Ectodermal cell (in vitro differentiated cells): ENCODE measurements around the gene TRIM24.

Experiments used
- H3K27ac ChIP-seq: 2 replicates; pipeline ENCODE4 v1.7.0; 2013; ENCODE audit warnings: mild to moderate bottlenecking, low read depth, low read length; ENCODE audit not compliant: insufficient read depth, poor library complexity, severe bottlenecking
- H3K27me3 ChIP-seq: 2 replicates; pipeline ENCODE4 v1.7.0; 2013; ENCODE audit warnings: mild to moderate bottlenecking, low read length; ENCODE audit not compliant: insufficient read depth, control insufficient read depth, poor library complexity, severe bottlenecking
- H3K36me3 ChIP-seq: one replicate; pipeline ENCODE4 v1.7.0; 2013; ENCODE audit warnings: low read length; ENCODE audit not compliant: control insufficient read depth, insufficient read depth
- H3K4me1 ChIP-seq: one replicate; pipeline ENCODE4 v1.7.0; 2013; ENCODE audit warnings: low read length; ENCODE audit not compliant: control insufficient read depth, insufficient read depth
- H3K4me3 ChIP-seq: 2 replicates; pipeline ENCODE4 v1.7.0; 2013; ENCODE audit warnings: low read depth, low read length, control low read depth; ENCODE audit not compliant: insufficient read depth
- H3K9me3 ChIP-seq: 2 replicates; pipeline ENCODE4 v1.7.0; 2013; ENCODE audit warnings: mild to moderate bottlenecking, low read length, moderate library complexity; ENCODE audit not compliant: control insufficient read depth
- WGBS, 2 experiments: methylation state at CpG; one replicate each; pipeline ENCODE4 v1.1.7; 2013; ENCODE audit warnings: missing lambda C conversion rate in 2 of 2; 5-methylcytosine and 5-hydroxymethylcytosine counted together

The TRIM24 gene

DNA sequence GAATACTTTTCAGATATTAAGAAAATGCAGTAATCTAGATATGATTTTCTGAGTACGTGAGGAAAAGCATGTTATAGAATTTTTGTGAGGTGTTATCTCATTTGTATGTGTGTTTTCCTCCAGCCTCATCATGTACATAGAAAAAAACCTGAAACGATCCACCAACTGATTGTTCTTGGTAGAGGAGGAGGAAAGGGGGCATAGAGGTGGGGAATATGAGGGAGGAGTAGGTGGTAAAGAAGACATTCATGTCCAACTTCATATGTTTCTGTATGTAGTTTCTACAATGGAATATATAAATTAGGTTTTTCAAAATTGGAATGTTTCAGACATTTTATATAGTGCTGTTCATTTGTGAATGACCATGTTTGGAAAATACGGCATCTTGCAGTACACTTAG lies 109.4 kb downstream of the TRIM24 start:
- Histone ChIP-seq H3K9me3 (no peaks in the 10 kb centered on the region), H3K27ac (no peak overlapping the region), H3K4me3 (no peak overlapping the region), H3K4me1 (no peaks in the 10 kb centered on the region), H3K27me3 (no peaks in the 10 kb centered on the region), H3K36me3 (peaks cover 56% of the 10 kb centered on the region)
- WGBS, 2 experiments, result 93 to 100% methylated on average over 2 to 3 of the region's 3 CpGs

DNA sequence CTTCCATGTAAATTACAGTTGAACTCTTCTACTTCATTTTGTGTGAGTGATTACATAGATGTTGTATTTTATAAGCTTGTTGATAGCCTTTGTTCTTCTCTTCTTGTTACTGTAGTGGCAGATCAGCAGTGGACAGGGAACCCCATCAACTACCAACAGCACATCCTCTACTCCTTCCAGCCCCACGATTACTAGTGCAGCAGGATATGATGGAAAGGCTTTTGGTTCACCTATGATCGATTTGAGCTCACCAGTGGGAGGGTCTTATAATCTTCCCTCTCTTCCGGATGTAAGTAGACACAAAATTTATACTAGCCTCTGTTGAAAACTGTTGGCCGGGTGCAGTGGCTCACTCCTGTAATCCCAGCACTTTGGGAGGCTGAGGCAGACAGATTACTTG lies 110.7 kb downstream of the TRIM24 start:
- Histone ChIP-seq H3K27ac (no peak overlapping the region), H3K4me3 (no peak overlapping the region), H3K27me3 (no peaks in the 10 kb centered on the region), H3K9me3 (no peaks in the 10 kb centered on the region), H3K36me3 (peaks cover 43% of the 10 kb centered on the region), H3K4me1 (no peaks in the 10 kb centered on the region)
- 92 to 95% methylated on average over 4 of the region's 4 CpGs for WGBS, 2 experiments

DNA sequence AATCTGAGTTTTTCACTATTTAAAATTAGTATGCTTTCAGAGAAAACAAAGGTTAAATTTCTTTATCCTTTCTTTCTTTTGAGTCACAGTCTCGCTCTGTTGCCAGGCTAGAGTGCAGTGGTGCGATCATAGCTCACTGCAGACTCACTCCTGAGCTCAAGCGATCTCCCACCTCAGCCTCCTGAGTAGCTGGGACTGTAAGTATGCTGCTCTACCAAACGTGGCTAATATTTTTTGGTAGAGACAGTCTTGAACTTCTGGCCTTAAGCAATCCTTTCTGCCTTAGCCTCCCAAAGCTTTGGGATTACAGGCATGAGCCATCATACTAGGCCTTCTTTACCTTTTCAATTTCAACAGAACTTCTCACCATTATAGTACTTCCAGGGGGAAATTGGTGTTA lies 113.7 kb downstream of the TRIM24 start:
- no peaks in the 10 kb centered on the region for H3K27me3 ChIP-seq
- peaks cover 26% of the 10 kb centered on the region for H3K36me3 ChIP-seq
- no peaks in the 10 kb centered on the region for H3K4me1 ChIP-seq
- no peak overlapping the region for H3K27ac ChIP-seq
- 77 to 78% methylated on average over 4 of the region's 4 CpGs for WGBS, 2 experiments
- H3K4me3 ChIP-seq, result no peak overlapping the region
- no peaks in the 10 kb centered on the region for H3K9me3 ChIP-seq

DNA sequence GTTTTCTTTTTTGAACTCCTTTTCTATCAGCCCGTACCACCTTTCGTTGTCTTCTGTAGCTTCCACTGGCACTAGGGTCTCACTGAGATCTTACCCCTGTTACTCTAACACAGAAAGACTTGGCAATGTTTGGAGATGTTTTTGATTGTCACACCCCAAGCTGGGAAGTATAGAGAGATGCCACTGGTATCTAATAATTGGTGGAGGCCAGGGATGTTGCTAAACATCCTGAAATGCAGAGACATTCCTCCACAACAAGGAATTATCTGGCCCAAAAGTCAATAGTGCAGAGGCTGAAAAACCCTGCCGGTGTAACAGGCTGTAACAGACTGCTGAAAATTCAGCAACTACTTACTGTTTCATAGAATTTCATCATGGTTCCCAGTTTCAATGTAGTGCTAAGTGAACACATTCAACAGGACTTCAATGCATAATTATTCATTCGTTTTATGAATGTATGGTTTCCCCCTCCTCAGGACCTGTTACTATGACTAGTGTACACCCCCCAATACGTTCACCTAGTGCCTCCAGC lies 115.9 kb downstream of the TRIM24 start:
- H3K9me3 ChIP-seq, result no peaks in the 10 kb centered on the region
- no peak overlapping the region for H3K4me3 ChIP-seq
- H3K4me1 ChIP-seq, result no peaks in the 10 kb centered on the region
- no peak overlapping the region for H3K27ac ChIP-seq
- H3K27me3 ChIP-seq, result no peaks in the 10 kb centered on the region
- WGBS, 2 experiments, result 86 to 90% methylated on average over 5 of the region's 5 CpGs
- H3K36me3 ChIP-seq, result peaks cover 31% of the 10 kb centered on the region

DNA sequence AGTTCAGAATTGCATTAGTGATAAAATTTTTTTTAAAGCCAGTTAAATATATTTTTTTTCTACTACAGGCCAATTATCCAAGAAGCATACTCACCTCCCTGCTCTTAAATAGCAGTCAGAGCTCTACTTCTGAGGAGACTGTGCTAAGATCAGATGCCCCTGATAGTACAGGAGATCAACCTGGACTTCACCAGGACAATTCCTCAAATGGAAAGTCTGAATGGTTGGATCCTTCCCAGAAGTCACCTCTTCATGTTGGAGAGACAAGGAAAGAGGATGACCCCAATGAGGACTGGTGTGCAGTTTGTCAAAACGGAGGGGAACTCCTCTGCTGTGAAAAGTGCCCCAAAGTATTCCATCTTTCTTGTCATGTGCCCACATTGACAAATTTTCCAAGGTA lies 119.1 kb downstream of the TRIM24 start:
- Histone ChIP-seq H3K27ac (no peak overlapping the region), H3K9me3 (no peaks in the 10 kb centered on the region), H3K36me3 (peaks cover 32% of the 10 kb centered on the region), H3K4me1 (no peaks in the 10 kb centered on the region), H3K27me3 (no peaks in the 10 kb centered on the region), H3K4me3 (no peak overlapping the region)
- 92 to 94% methylated on average over 1 of the region's 1 CpG for WGBS, 2 experiments

DNA sequence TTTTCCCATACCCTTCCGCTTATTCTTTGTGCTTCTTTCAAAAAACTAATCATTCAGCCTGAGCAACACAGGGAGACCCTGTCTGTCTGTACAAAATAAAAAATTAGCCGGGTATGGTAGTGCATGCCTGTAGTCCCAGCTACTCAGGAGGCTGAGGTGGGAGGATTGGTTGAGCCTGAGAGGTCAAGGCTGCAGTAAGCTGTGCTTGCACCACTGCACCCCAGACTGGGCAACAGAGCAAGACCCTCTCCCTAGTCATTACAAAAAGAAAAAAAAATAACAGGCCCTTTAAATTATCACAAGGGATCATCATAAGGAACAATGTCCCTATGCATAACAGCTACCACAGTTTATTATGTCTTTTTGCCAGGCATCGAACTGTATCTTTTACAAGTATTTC lies 119.6 kb downstream of the TRIM24 start:
- no peak overlapping the region for H3K27ac ChIP-seq
- H3K4me3 ChIP-seq, result no peak overlapping the region
- H3K9me3 ChIP-seq, result no peaks in the 10 kb centered on the region
- H3K4me1 ChIP-seq, result no peaks in the 10 kb centered on the region
- H3K36me3 ChIP-seq, result peaks cover 34% of the 10 kb centered on the region
- WGBS, 2 experiments, result 92 to 99% methylated on average over 3 of the region's 3 CpGs
- no peaks in the 10 kb centered on the region for H3K27me3 ChIP-seq

DNA sequence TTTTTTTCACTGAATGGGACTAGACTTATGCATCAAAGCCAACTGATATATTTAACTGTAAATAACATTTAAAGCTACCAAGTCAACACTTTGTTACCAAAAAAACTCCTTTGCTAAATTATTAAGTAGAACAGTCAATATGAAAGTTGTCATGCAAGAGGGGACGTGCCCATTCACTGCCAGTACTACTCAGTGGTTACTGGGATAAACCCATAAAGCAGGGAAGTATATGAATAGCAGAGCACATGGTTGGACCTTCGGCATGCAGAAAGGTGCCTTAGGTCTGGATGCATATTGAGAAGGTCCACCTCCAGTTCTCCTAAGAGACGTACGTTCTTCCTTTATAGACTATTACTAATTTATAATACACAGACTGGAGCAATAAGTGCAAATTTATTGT lies 121.0 kb downstream of the TRIM24 start:
- no peak overlapping the region for H3K4me3 ChIP-seq
- H3K9me3 ChIP-seq, result no peaks in the 10 kb centered on the region
- no peak overlapping the region for H3K27ac ChIP-seq
- H3K4me1 ChIP-seq, result no peaks in the 10 kb centered on the region
- H3K27me3 ChIP-seq, result no peaks in the 10 kb centered on the region
- H3K36me3 ChIP-seq, result peaks cover 45% of the 10 kb centered on the region
- WGBS, 2 experiments, result 93 to 96% methylated on average over 2 to 3 of the region's 4 CpGs

DNA sequence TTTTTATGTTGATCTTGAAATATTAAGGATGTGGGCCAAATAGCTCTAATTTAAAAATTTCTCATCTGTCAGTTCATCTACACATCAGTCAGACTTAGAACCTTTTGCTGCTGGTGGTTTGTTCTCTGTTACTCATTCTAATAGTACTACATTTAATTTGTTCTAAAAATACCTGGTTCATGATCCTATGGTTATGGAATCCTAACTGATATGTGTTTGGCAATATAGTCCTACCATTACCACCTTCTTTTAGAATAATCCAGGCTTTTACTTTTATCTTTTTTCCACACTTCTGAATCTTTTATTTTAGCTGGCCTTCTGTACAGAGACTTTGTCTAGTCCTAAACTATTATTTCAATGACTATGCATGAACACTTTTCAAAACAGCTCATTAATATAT lies 124.2 kb downstream of the TRIM24 start:
- Histone ChIP-seq H3K4me3 (no peak overlapping the region), H3K36me3 (peaks cover 42% of the 10 kb centered on the region), H3K27me3 (no peaks in the 10 kb centered on the region), H3K4me1 (no peaks in the 10 kb centered on the region), H3K9me3 (no peaks in the 10 kb centered on the region), H3K27ac (no peak overlapping the region)

DNA sequence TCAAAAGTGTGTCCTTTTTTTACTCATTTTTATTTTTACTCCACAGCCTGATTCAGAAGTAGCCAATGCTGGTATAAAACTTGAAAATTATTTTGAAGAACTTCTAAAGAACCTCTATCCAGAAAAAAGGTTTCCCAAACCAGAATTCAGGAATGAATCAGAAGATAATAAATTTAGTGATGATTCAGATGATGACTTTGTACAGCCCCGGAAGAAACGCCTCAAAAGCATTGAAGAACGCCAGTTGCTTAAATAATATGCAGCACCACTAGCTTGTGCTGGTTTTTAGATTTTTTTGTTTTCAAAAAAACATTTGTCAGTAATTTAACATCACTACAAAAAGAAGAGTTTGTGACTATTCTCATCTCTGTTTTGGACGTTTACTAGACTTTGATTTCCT lies 124.6 kb downstream of the TRIM24 start:
- no peak overlapping the region for H3K27ac ChIP-seq
- H3K4me3 ChIP-seq, result no peak overlapping the region
- no peaks in the 10 kb centered on the region for H3K4me1 ChIP-seq
- H3K9me3 ChIP-seq, result no peaks in the 10 kb centered on the region
- H3K36me3 ChIP-seq, result peaks cover 38% of the 10 kb centered on the region
- no peaks in the 10 kb centered on the region for H3K27me3 ChIP-seq
- 98 to 100% methylated on average over 3 of the region's 4 CpGs for WGBS, 2 experiments

DNA sequence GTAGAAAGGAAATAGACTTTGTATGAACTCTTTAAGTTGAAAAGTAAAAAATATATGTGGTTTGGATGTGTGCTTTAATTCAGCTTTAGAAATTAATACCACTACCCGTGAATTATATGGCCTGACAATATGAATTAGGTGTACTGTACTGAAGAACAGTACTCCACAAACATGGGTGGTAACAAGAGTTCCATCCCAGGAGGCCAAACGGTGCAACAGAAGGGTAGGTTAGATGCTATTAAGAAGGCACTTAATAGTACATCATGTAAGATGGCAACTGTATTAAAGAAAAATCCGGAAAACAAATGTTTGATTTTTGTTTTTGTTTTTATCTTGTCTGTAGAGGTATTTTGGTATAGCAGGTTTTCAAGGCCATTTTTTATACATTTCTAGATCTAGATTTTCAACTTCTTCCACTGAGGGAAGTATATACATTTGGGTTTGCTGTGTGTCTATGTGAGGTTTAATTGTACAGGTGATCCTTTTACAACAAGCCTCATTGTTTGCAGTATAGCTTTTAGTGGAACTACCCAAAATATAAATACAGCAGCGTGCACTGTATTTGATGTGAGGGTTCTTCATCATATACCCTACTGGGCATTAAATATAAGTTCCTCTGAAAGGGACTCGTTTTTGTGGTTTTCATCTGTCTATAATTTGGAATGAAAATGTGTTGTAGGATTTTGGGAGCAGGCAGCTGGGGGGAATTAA lies 125.4 kb downstream of the TRIM24 start:
- H3K9me3 ChIP-seq, result no peaks in the 10 kb centered on the region
- no peaks in the 10 kb centered on the region for H3K4me1 ChIP-seq
- no peak overlapping the region for H3K4me3 ChIP-seq
- 98 to 99% methylated on average over 4 to 5 of the region's 5 CpGs for WGBS, 2 experiments
- peaks cover 31% of the 10 kb centered on the region for H3K36me3 ChIP-seq
- H3K27ac ChIP-seq, result no peak overlapping the region
- no peaks in the 10 kb centered on the region for H3K27me3 ChIP-seq
